Smooth muscle cell (in vitro differentiated cells): ENCODE data around the gene ACADVL. TPM values are rescaled to one million over a fixed set of nuclear protein-coding genes. Genes with fewer than 3 reads are reported as not detected.

ENCODE experiments used
- DNase-seq: peaks from one replicate; lab custom pipeline; 2025; ENCODE audit not compliant: unreplicated experiment; lab: John Stamatoyannopoulos, UW
- H2AFZ ChIP-seq: fragments of 200-600 bp; sonication (generic); 2 replicates; pipeline ENCODE4 v1.6.0; 2016; ENCODE audit warnings: antibody characterized with exemption, low read depth, mild to moderate bottlenecking
- H3F3A ChIP-seq: fragments of 200-600 bp; sonication (generic); 2 replicates; pipeline ENCODE4 v1.6.0; 2017; ENCODE audit warnings: antibody characterized with exemption, low read depth
- H3K27ac ChIP-seq: fragments of 200-600 bp; sonication (generic); 2 replicates; pipeline ENCODE4 v1.5.1; 2016; ENCODE audit warnings: low read depth, mild to moderate bottlenecking
- H3K27me3 ChIP-seq: fragments of 200-600 bp; sonication (generic); 2 replicates; pipeline ENCODE4 v1.6.1; 2016; ENCODE audit warnings: low read depth, mild to moderate bottlenecking
- H3K36me3 ChIP-seq: fragments of 200-600 bp; sonication (generic); 2 replicates; pipeline ENCODE4 v1.5.1; 2016; ENCODE audit warnings: low read depth
- H3K4me1 ChIP-seq: fragments of 200-600 bp; sonication (generic); 2 replicates; pipeline ENCODE4 v1.5.1; 2016; ENCODE audit warnings: low read depth
- H3K4me2 ChIP-seq: fragments of 200-600 bp; sonication (generic); 2 replicates; pipeline ENCODE4 v1.6.0; 2016; ENCODE audit warnings: mild to moderate bottlenecking
- H3K4me3 ChIP-seq: fragments of 200-600 bp; sonication (generic); 2 replicates; pipeline ENCODE4 v1.5.1; 2016; ENCODE audit warnings: mild to moderate bottlenecking
- H3K79me2 ChIP-seq: fragments of 200-600 bp; sonication (generic); 2 replicates; pipeline ENCODE4 v1.6.0; 2016; ENCODE audit warnings: low read depth, mild to moderate bottlenecking
- H3K9ac ChIP-seq: fragments of 200-600 bp; sonication (generic); 2 replicates; pipeline ENCODE4 v1.6.0; 2016; ENCODE audit warnings: low read depth
- H3K9me3 ChIP-seq: fragments of 200-600 bp; sonication (generic); replicated peaks from 2 replicates; pipeline ENCODE4 v1.5.1; 2016; ENCODE audit warnings: low read depth
- H4K20me1 ChIP-seq: fragments of 200-600 bp; sonication (generic); 2 replicates; pipeline ENCODE4 v1.6.0; 2016; ENCODE audit warnings: low read depth
- WGBS: methylation state at CpG from one replicate; pipeline ENCODE4 v1.1.7; 2016; ENCODE audit warnings: low lambda C conversion rate; 5-methylcytosine and 5-hydroxymethylcytosine counted together
- polyA plus RNA-seq: library from polyadenylated mRNA; unstranded; fragments of >200 nt; fragmentation: Nextera tagmentation; extraction: Ambion mirVana; gene quantifications from 2 replicates; pipeline ENCODE4 v1.2.1, GENCODE V29; 2016
- total RNA-seq: library from RNA; depleted of rRNA; stranded (reverse); fragments of >200 nt; gene quantifications from 2 replicates; pipeline ENCODE4 v1.2.3, GENCODE V29; 2014
- TF ChIP-seq, protein P1 (sequence below): fragments of 200-600 bp; sonication (generic); IDR thresholded peaks from 2 replicates; pipeline ENCODE4 v1.5.1; 2017; ENCODE audit warnings: borderline replicate concordance, mild to moderate bottlenecking, antibody characterized with exemption; ENCODE audit not compliant: insufficient read depth, poor library complexity, severe bottlenecking

The ACADVL gene
- total and polyA plus RNA-seq, 2 experiments from 2014 or later = 185 to 331 TPM

DNA sequence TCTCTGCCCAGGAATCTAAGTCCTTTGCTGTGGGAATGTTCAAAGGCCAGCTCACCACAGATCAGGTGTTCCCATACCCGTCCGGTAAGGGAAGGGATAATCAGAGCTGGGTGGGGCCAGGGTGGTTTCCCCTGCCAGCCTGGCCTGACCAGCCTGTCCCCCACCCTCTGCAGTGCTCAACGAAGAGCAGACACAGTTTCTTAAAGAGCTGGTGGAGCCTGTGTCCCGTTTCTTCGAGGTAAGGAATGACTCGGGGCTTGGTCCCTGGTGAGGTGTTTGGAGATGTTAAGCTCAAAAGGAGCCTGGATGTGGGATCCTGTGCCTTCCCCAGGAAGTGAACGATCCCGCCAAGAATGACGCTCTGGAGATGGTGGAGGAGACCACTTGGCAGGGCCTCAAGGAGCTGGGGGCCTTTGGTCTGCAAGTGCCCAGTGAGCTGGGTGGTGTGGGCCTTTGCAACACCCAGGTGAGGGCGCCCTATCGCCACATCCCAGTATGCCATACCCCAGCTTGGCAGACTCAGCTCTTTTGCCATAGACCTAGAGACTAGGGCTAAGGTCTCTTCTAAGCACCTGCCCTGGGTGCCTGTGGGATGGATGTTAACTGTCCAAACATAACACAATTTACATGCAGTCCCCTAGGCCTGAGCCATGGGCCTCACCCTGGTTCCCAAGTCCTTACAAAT lies 997 bp downstream of the ACADVL start:
- Histone ChIP-seq H3K9me3 (no peaks in the 10 kb centered on the region), H3K79me2 (peaks cover 11% of the 10 kb centered on the region), H3K36me3 (no peaks in the 10 kb centered on the region), H3F3A (peaks cover 24% of the 10 kb centered on the region), H3K27ac (peak overlapping the region; percentile 95), H3K4me3 (peak overlapping the region; percentile 82), H3K27me3 (no peaks in the 10 kb centered on the region), H4K20me1 (peaks cover 53% of the 10 kb centered on the region), H3K9ac (peak overlapping the region; percentile 96), H2AFZ (no peak overlapping the region), H3K4me2 (peak overlapping the region; percentile 96), H3K4me1 (peaks cover 35% of the 10 kb centered on the region)
- TF ChIP-seq, protein P1, sequence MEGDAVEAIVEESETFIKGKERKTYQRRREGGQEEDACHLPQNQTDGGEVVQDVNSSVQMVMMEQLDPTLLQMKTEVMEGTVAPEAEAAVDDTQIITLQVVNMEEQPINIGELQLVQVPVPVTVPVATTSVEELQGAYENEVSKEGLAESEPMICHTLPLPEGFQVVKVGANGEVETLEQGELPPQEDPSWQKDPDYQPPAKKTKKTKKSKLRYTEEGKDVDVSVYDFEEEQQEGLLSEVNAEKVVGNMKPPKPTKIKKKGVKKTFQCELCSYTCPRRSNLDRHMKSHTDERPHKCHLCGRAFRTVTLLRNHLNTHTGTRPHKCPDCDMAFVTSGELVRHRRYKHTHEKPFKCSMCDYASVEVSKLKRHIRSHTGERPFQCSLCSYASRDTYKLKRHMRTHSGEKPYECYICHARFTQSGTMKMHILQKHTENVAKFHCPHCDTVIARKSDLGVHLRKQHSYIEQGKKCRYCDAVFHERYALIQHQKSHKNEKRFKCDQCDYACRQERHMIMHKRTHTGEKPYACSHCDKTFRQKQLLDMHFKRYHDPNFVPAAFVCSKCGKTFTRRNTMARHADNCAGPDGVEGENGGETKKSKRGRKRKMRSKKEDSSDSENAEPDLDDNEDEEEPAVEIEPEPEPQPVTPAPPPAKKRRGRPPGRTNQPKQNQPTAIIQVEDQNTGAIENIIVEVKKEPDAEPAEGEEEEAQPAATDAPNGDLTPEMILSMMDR = peak; percentile 39
- no peak for DNase-seq
- WGBS = 27% methylated on average over 11 of the region's 11 CpGs

DNA sequence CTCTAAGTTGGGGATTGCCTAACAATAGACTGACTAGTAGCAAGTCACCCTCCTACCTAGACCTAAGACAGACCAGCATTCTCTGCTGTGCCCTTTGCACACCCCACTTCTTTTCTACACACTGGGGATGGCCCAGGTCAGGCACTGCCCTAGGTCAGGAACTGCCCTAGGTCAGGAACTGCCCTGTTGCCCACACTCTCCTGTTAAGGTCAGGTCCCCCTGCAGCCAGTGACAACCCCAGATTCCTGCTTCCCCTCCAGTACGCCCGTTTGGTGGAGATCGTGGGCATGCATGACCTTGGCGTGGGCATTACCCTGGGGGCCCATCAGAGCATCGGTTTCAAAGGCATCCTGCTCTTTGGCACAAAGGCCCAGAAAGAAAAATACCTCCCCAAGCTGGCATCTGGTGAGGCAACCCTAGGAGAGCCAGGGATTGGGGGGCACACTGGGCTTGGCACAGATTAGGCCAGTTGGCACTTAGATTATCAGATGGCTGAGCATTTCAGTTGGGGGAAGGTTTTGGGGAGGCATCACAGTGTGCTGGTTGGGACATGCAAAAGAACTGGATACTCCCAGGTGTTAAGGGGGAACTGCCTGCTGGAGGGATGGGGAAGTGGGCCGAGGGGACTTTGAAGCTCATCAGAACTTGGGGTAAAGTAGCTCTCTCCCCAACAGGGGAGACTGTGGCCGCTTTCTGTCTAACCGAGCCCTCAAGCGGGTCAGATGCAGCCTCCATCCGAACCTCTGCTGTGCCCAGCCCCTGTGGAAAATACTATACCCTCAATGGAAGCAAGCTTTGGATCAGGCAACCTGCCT lies 1.7 kb downstream of the ACADVL start:
- peak overlapping the region; percentile 82 for H3K4me3 ChIP-seq
- TF ChIP-seq, protein P1 = no peak
- H3K36me3 ChIP-seq = no peaks in the 10 kb centered on the region
- peaks cover 19% of the 10 kb centered on the region for H3F3A ChIP-seq
- H2AFZ ChIP-seq = no peak overlapping the region
- H3K27me3 ChIP-seq = no peaks in the 10 kb centered on the region
- H3K9ac ChIP-seq = no peak overlapping the region
- H3K27ac ChIP-seq = peak overlapping the region; percentile 19
- H4K20me1 ChIP-seq = peaks cover 54% of the 10 kb centered on the region
- H3K9me3 ChIP-seq = no peaks in the 10 kb centered on the region
- peaks cover 31% of the 10 kb centered on the region for H3K4me1 ChIP-seq
- H3K79me2 ChIP-seq = peaks cover 11% of the 10 kb centered on the region
- H3K4me2 ChIP-seq = peak overlapping the region; percentile 96
- DNase-seq = no peak
- 98% methylated on average over 10 of the region's 10 CpGs for WGBS

DNA sequence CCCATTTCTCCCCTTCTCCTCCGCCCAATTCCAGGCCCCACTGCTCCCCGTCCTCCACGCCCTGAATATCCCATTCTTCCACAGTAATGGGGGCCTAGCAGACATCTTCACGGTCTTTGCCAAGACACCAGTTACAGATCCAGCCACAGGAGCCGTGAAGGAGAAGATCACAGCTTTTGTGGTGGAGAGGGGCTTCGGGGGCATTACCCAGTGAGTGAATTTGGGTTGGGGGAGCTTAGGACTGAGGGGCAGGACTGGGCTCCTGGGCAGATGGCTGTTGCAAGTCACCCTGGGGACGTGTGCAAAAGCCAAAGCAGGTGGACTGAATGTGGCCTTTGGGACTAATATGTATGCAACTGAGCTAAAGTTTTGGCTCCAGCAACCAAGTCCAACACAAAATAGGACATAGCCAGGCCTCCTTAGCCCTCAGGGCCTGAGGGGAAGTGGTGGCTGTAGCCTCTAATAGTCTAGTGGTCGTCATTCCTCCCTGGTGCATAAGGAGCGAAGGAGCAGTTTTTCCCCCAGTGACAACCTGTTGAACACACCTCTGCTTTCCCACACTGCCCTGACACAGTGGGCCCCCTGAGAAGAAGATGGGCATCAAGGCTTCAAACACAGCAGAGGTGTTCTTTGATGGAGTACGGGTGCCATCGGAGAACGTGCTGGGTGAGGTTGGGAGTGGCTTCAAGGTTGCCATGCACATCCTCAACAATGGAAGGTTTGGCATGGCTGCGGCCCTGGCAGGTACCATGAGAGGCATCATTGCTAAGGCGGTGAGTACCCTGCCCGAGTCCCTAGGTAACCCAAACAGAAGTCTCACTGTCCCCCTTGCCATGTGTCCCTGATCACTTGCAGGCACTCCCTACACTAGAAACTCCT lies 2.6 kb downstream of the ACADVL start:
- Histone ChIP-seq H4K20me1 (peaks cover 59% of the 10 kb centered on the region), H3K79me2 (peaks cover 5% of the 10 kb centered on the region), H3K27ac (peak overlapping the region; percentile 19), H3K27me3 (no peaks in the 10 kb centered on the region), H3K4me2 (no peak overlapping the region), H3K4me3 (no peak overlapping the region), H3K9ac (no peak overlapping the region), H3K9me3 (no peaks in the 10 kb centered on the region), H3K36me3 (no peaks in the 10 kb centered on the region), H3K4me1 (peaks cover 25% of the 10 kb centered on the region), H3F3A (peaks cover 13% of the 10 kb centered on the region), H2AFZ (no peak overlapping the region)
- 93% methylated on average over 15 of the region's 15 CpGs for WGBS
- no peak for DNase-seq
- TF ChIP-seq, protein P1 = no peak
